Breast epithelium (tissue), 4 donors: Measurements from ENCODE around the gene GAS6. TPM values are rescaled to one million over a fixed set of nuclear protein-coding genes. Genes with fewer than 3 reads are reported as not detected.

ENCODE experiments used
- DNase-seq, 2 donors: peaks; one replicate each; pipeline ENCODE4 v3.0.0-alpha.2; 2019; ENCODE audit warnings: low spot score in 2 of 2
- H3K27ac ChIP-seq, 2 donors: fragments of 200-600 bp; sonication (generic) in 1 of 2; one replicate each; pipeline ENCODE4 v1.5.1; 2016 to 2019; ENCODE audit warnings: mild to moderate bottlenecking in 1 of 2
- H3K27me3 ChIP-seq, 2 donors: fragments of 200-600 bp; sonication (generic) in 1 of 2; one replicate each; pipeline versions ENCODE4 v1.5.1 to v1.6.0; 2017 to 2019; ENCODE audit warnings: control low read depth in 1 of 2, mild to moderate bottlenecking in 1 of 2
- H3K36me3 ChIP-seq: fragments of 200-600 bp; one replicate; pipeline ENCODE4 v1.5.1; 2019
- H3K4me1 ChIP-seq, 2 donors: fragments of 200-600 bp; sonication (generic); one replicate each; pipeline ENCODE4 v1.5.1; 2016 to 2019; ENCODE audit warnings: control low read depth in 1 of 2
- H3K4me3 ChIP-seq, 3 donors: fragments of 200-600 bp; sonication (generic); 1 replicate in 2 of 3; 2 replicates in 1 of 3; pipeline ENCODE4 v1.5.1; 2016 to 2019; ENCODE audit warnings: mild to moderate bottlenecking in 3 of 3, moderate library complexity in 2 of 3
- H3K9me3 ChIP-seq, 2 donors: fragments of 200-600 bp; sonication (generic) in 1 of 2; one replicate each; pipeline ENCODE4 v1.5.1; 2016 to 2019; ENCODE audit warnings: control low read depth in 1 of 2
- POLR2A ChIP-seq: fragments of 450-650 bp; IDR thresholded peaks from one replicate; pipeline ENCODE4 v1.6.1; 2016; ENCODE audit warnings: antibody characterized with exemption, mild to moderate bottlenecking, moderate library complexity
- POLR2AphosphoS5 ChIP-seq, 3 donors: sonication (generic); formaldehyde crosslinking; IDR thresholded peaks; one replicate each; pipeline ENCODE4 v1.6.1; 2017; ENCODE audit warnings: antibody characterized with exemption in 3 of 3
- intact Hi-C: fragments of 100-400 bp; cut with DNase I; formaldehyde crosslinking; loops from one replicate; pipeline ENCODE4 v1.15.1; 2023; ENCODE audit warnings: low total_unique reads
- total RNA-seq, 3 donors: library from RNA; depleted of rRNA; stranded (reverse); fragments of >200 nt; gene quantifications; one replicate each; pipeline ENCODE4 v1.1.0, GENCODE V29; 2016
- TF ChIP-seq, protein P1 (sequence below), 3 donors: fragments of 450-650 bp; IDR thresholded peaks; one replicate each; pipeline ENCODE4 v1.5.1; 2016 to 2017; ENCODE audit warnings: antibody characterized with exemption in 3 of 3, mild to moderate bottlenecking in 3 of 3, moderate library complexity in 3 of 3

GAS6 gene
- total RNA-seq, 3 donors from 2014 or later = 85.9 to 146 (median 103) TPM

DNA sequence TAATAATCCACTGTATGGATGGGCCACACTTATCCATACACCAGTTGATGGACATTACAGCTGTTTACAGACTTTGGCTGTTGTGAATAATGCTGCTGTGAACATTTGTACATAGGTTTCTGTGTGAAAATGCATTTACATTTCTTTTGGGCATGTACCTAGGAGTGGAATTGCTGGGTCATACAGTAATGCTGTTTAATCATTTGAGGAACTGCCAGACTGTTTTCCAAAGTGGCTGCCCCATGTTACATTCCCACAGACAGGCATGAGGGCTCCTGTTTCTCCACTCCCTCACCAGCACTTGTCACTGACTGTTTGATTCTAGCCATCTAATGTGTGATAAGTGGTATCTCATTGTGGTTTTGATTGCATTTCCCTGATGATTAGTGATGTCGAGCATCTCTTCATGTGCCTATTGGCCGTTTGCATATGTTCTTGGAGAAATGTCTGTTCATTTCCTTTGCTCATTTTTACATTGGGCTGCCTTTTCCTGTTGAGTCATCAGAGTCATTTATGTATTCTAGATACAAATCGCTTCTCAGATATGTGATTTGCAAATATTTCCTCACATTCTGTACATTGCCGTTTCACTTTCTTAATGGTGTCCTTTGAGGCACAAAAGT is 92.1 kb downstream of the GAS6 start:
- Histone ChIP-seq H3K9me3 (no peaks in the 10 kb centered on the region), H3K27ac (no peak overlapping the region), H3K36me3 (no peaks in the 10 kb centered on the region), H3K4me1 (no peaks in the 10 kb centered on the region), H3K4me3 (no peak overlapping the region), H3K27me3 (peaks cover 0 to 18% of the 10 kb centered on the region in 2 donors)
- DNase-seq = no peak
- intact Hi-C loops = no loop called here
- TF ChIP-seq, protein P1, sequence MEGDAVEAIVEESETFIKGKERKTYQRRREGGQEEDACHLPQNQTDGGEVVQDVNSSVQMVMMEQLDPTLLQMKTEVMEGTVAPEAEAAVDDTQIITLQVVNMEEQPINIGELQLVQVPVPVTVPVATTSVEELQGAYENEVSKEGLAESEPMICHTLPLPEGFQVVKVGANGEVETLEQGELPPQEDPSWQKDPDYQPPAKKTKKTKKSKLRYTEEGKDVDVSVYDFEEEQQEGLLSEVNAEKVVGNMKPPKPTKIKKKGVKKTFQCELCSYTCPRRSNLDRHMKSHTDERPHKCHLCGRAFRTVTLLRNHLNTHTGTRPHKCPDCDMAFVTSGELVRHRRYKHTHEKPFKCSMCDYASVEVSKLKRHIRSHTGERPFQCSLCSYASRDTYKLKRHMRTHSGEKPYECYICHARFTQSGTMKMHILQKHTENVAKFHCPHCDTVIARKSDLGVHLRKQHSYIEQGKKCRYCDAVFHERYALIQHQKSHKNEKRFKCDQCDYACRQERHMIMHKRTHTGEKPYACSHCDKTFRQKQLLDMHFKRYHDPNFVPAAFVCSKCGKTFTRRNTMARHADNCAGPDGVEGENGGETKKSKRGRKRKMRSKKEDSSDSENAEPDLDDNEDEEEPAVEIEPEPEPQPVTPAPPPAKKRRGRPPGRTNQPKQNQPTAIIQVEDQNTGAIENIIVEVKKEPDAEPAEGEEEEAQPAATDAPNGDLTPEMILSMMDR (IDR thresholded peaks at IDR 0.05) = no peak
- no peak for TF ChIP-seq POLR2AphosphoS5 (IDR thresholded peaks at IDR 0.05)
- no peak for TF ChIP-seq POLR2A

DNA sequence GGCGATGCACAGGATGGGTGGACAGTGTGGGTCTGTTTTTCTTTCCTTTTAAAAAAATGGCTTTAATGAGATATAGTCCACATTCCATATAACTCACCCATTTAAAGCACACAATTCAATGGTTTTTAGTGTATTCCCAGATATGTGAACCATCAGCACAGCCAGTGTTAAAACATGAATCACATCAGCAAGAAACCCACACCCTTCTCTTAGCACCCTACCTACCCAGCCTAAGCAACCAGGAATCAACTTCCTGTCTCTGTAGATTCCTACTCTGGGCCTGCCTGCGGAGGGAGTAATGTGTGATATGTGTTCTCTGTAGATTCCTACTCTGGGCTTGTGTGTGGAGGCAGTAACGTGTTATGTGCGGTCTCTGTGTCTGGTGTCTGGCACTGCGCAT is 92.9 kb downstream of the GAS6 start:
- Histone ChIP-seq H3K36me3 (no peaks in the 10 kb centered on the region), H3K9me3 (no peaks in the 10 kb centered on the region), H3K27ac (no peak overlapping the region), H3K4me1 (no peaks in the 10 kb centered on the region), H3K27me3 (peaks cover 0 to 9% of the 10 kb centered on the region in 2 donors), H3K4me3 (no peak overlapping the region)
- intact Hi-C loops = no loop called here
- TF ChIP-seq, protein P1 (IDR thresholded peaks at IDR 0.05) = no peak
- no peak for TF ChIP-seq POLR2A
- no peak for TF ChIP-seq POLR2AphosphoS5 (IDR thresholded peaks at IDR 0.05)
- no peak for DNase-seq

Other genes with a start within 250 kb of the GAS6 start
- gene ATP4B, start 205.9 kb downstream of the GAS6 start, total RNA-seq = not detected
- gene GRK1, start 196.9 kb downstream of the GAS6 start, total RNA-seq = not detected
- gene TMEM255B, start 104.8 kb downstream of the GAS6 start, total RNA-seq = 10 to 100 TPM in 1 of 3 donors, 1 to 10 TPM in 2; 2.3 to 11.8 (median 5.2) TPM
- gene C13orf46, start 110.0 kb upstream of the GAS6 start, total RNA-seq = under 1 TPM; 0.16 to 0.73 (median 0.66) TPM